NOMO-1 (cell line): ENCODE data around the gene GRAPL.
"Not testable (repeated sequence)": the region's sequence is repeated elsewhere in the genome, so short reads cannot be mapped to it uniquely, and the experiment has no call there.

Experiments
- DNase-seq, 2 experiments: peaks; one replicate each; lab custom pipeline; 2025; ENCODE audit not compliant: unreplicated experiment in 2 of 2; lab: John Stamatoyannopoulos, UW

Gene GRAPL

GRCh38 chr17:19136138-19136537 lies 8.7 kb downstream of the GRAPL start:
- not testable (repeated sequence) for DNase-seq

- not testable (repeated sequence) for DNase-seq
Measured at GRCh38 chr17:19136605-19137004, 9.2 kb downstream of the GRAPL start.

GRCh38 chr17:19137959-19138358 lies 10.6 kb downstream of the GRAPL start:
- not testable (repeated sequence) for DNase-seq

- not testable (repeated sequence) for DNase-seq
Measured at GRCh38 chr17:19141366-19142155, 14.2 kb downstream of the GRAPL start.

- DNase-seq: not testable (repeated sequence)
Measured at GRCh38 chr17:19142419-19142818, 15.0 kb downstream of the GRAPL start.

GRCh38 chr17:19143097-19143777 lies 15.8 kb downstream of the GRAPL start:
- DNase-seq: not testable (repeated sequence)

- not testable (repeated sequence) for DNase-seq
Measured at GRCh38 chr17:19144373-19144772, 17.0 kb downstream of the GRAPL start.

- DNase-seq: not testable (repeated sequence)
Measured at GRCh38 chr17:19145471-19145870, 18.1 kb downstream of the GRAPL start.

- DNase-seq: not testable (repeated sequence)
Measured at GRCh38 chr17:19150678-19151615, 23.6 kb downstream of the GRAPL start.

- not testable (repeated sequence) for DNase-seq
Measured at GRCh38 chr17:19157628-19158027, 30.2 kb downstream of the GRAPL start.

GRCh38 chr17:19158478-19158877 lies 31.1 kb downstream of the GRAPL start:
- DNase-seq: not testable (repeated sequence)

- DNase-seq: not testable (repeated sequence)
Measured at GRCh38 chr17:19158938-19159337, 31.5 kb downstream of the GRAPL start.

GRCh38 chr17:19161308-19162107 lies 34.1 kb downstream of the GRAPL start:
- not testable (repeated sequence) for DNase-seq

GRCh38 chr17:19162384-19163216 lies 35.2 kb downstream of the GRAPL start:
- not testable (repeated sequence) for DNase-seq

GRCh38 chr17:19174422-19174821 lies 47.0 kb downstream of the GRAPL start:
- not testable (repeated sequence) for DNase-seq

- DNase-seq: not testable (repeated sequence)
Measured at GRCh38 chr17:19175410-19175809, 48.0 kb downstream of the GRAPL start.

- DNase-seq: not testable (repeated sequence)
Measured at GRCh38 chr17:19181040-19181875, 53.9 kb downstream of the GRAPL start.
